Neural cell (in vitro differentiated cells): ENCODE results near the gene FAS.

Experiments used
- EP300 ChIP-seq: fragments of 450-650 bp; conservative IDR thresholded peaks from 2 replicates; pipeline ENCODE4 v1.6.1; 2014; ENCODE audit warnings: antibody characterized with exemption, mild to moderate bottlenecking, moderate library complexity; ENCODE audit not compliant: poor library complexity, severe bottlenecking
- EZH2 ChIP-seq: fragments of 200-600, 300-800 bp; shearing (Covaris generic), sonication (generic); IDR thresholded peaks from 2 replicates; pipeline ENCODE4 v1.6.1; 2014; ENCODE audit warnings: antibody characterized with exemption, low read length, borderline replicate concordance, mild to moderate bottlenecking; ENCODE audit not compliant: insufficient read depth, poor library complexity, severe bottlenecking
- MXI1 ChIP-seq: fragments of 450-650 bp; conservative IDR thresholded peaks from 2 replicates; pipeline ENCODE4 v1.6.1; 2014; ENCODE audit warnings: antibody characterized with exemption, mild to moderate bottlenecking; ENCODE audit not compliant: poor library complexity, severe bottlenecking
- POLR2AphosphoS5 ChIP-seq: IDR thresholded peaks from 2 replicates; pipeline ENCODE4 v1.6.1; 2012
- TAF1 ChIP-seq: IDR thresholded peaks from 2 replicates; pipeline ENCODE4 v1.6.1; 2012; ENCODE audit warnings: low read depth
- TF ChIP-seq, protein P1 (sequence below): fragments of 450-650 bp; IDR thresholded peaks from 2 replicates; pipeline ENCODE4 v1.5.1; 2014; ENCODE audit warnings: antibody characterized with exemption, mild to moderate bottlenecking, moderate library complexity; ENCODE audit not compliant: poor library complexity, severe bottlenecking
- TF ChIP-seq, protein P2 (sequence below): IDR thresholded peaks from 2 replicates; pipeline ENCODE4 v1.6.1; 2012; ENCODE audit warnings: borderline replicate concordance

DNA sequence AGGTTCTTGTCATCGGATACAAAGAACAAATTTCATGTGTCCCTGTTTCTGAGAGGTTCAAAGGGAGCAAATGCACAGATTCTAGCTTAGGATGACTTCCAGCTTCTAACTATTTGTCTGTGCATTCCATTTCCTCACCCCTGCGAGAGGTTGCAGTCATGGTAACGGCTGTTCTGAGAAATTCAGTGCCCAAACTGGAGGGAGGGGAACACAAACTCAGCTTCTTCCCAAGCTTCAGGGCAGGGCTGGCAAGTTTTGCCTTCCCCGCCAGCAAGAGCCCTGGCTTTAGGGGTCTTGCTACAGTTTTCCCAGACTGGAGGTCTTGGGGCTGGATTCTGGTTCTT, 11.1 kb downstream of the FAS start:
- TF ChIP-seq EP300, result no peak
- TF ChIP-seq MXI1, result no peak
- TF ChIP-seq, protein P1, sequence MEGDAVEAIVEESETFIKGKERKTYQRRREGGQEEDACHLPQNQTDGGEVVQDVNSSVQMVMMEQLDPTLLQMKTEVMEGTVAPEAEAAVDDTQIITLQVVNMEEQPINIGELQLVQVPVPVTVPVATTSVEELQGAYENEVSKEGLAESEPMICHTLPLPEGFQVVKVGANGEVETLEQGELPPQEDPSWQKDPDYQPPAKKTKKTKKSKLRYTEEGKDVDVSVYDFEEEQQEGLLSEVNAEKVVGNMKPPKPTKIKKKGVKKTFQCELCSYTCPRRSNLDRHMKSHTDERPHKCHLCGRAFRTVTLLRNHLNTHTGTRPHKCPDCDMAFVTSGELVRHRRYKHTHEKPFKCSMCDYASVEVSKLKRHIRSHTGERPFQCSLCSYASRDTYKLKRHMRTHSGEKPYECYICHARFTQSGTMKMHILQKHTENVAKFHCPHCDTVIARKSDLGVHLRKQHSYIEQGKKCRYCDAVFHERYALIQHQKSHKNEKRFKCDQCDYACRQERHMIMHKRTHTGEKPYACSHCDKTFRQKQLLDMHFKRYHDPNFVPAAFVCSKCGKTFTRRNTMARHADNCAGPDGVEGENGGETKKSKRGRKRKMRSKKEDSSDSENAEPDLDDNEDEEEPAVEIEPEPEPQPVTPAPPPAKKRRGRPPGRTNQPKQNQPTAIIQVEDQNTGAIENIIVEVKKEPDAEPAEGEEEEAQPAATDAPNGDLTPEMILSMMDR, result no peak
- no peak for TF ChIP-seq TAF1
- TF ChIP-seq EZH2, result no peak
- no peak for TF ChIP-seq POLR2AphosphoS5
- TF ChIP-seq, protein P2, sequence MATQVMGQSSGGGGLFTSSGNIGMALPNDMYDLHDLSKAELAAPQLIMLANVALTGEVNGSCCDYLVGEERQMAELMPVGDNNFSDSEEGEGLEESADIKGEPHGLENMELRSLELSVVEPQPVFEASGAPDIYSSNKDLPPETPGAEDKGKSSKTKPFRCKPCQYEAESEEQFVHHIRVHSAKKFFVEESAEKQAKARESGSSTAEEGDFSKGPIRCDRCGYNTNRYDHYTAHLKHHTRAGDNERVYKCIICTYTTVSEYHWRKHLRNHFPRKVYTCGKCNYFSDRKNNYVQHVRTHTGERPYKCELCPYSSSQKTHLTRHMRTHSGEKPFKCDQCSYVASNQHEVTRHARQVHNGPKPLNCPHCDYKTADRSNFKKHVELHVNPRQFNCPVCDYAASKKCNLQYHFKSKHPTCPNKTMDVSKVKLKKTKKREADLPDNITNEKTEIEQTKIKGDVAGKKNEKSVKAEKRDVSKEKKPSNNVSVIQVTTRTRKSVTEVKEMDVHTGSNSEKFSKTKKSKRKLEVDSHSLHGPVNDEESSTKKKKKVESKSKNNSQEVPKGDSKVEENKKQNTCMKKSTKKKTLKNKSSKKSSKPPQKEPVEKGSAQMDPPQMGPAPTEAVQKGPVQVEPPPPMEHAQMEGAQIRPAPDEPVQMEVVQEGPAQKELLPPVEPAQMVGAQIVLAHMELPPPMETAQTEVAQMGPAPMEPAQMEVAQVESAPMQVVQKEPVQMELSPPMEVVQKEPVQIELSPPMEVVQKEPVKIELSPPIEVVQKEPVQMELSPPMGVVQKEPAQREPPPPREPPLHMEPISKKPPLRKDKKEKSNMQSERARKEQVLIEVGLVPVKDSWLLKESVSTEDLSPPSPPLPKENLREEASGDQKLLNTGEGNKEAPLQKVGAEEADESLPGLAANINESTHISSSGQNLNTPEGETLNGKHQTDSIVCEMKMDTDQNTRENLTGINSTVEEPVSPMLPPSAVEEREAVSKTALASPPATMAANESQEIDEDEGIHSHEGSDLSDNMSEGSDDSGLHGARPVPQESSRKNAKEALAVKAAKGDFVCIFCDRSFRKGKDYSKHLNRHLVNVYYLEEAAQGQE, result no peak
